Adrenal gland (tissue), 5 donors: ENCODE results near the gene LAT.

ENCODE experiments used
- POLR2A ChIP-seq, 2 donors: fragments of 450-650 bp; IDR thresholded peaks; one replicate each; pipeline ENCODE4 v1.6.1; 2017; ENCODE audit warnings: antibody characterized with exemption in 2 of 2, mild to moderate bottlenecking in 2 of 2, moderate library complexity in 1 of 2
- TF ChIP-seq, protein P1 (sequence below), 6 experiments: fragments of 450-650 bp in 4 of 6; fragments of 200-600 bp in 2 of 6; sonication (generic) in 1 of 6; IDR thresholded peaks; 1 replicate in 5 of 6; 2 replicates in 1 of 6; pipeline versions ENCODE4 v1.5.1 to v1.8.0; 2016 to 2021; ENCODE audit warnings: antibody characterized with exemption in 6 of 6, mild to moderate bottlenecking in 2 of 6, moderate library complexity in 1 of 6
- donor health status: DM: no; HTN: no; CAD: no.

DNA sequence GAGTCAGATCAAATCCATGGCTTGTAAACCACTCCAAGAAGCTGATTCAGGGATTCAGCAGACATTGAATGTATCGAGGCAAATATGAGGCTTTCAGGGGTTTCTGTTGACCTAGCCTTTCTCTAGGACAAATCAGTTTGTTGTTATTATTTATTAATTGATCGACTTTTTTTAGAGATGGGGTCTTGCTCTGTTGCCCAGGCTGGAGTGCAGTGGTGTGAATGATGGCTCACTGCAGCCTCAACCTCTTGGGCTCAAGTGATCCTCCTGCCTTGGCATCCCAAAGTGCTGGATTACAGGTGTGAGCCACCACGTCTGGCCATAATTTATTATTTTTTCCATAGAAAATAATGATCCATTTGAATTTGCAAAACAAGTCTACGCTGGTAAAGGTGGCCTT lies 27.0 kb downstream of the LAT start:
- TF ChIP-seq POLR2A (IDR thresholded peaks at IDR 0.05), result no peak
- TF ChIP-seq, protein P1, sequence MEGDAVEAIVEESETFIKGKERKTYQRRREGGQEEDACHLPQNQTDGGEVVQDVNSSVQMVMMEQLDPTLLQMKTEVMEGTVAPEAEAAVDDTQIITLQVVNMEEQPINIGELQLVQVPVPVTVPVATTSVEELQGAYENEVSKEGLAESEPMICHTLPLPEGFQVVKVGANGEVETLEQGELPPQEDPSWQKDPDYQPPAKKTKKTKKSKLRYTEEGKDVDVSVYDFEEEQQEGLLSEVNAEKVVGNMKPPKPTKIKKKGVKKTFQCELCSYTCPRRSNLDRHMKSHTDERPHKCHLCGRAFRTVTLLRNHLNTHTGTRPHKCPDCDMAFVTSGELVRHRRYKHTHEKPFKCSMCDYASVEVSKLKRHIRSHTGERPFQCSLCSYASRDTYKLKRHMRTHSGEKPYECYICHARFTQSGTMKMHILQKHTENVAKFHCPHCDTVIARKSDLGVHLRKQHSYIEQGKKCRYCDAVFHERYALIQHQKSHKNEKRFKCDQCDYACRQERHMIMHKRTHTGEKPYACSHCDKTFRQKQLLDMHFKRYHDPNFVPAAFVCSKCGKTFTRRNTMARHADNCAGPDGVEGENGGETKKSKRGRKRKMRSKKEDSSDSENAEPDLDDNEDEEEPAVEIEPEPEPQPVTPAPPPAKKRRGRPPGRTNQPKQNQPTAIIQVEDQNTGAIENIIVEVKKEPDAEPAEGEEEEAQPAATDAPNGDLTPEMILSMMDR (IDR thresholded peaks at IDR 0.05), result no peak
